ENCODE measurements around the gene BBS7.

Gene BBS7

DNA sequence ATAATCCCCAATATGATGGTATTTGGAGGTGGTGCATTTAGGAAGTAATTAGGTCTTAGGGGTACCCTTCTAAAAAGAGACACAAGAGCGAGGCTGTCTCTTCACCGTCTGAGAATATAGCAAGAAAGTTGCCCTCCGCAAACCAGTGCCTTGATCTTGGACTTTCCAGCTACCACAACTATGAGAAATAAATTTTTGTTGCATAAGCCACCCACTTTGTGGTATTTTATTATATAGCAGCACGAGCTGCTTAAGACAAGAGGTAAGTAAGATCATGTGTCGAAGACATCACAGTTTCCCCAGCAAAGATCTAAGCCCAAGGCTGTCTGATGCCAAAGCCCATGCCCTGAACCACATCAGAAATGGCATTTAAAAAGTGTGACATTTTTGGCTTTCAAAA, 78.8 kb downstream of the BBS7 start:
- DNase-seq (ENCODE audit: low spot score): no peak

DNA sequence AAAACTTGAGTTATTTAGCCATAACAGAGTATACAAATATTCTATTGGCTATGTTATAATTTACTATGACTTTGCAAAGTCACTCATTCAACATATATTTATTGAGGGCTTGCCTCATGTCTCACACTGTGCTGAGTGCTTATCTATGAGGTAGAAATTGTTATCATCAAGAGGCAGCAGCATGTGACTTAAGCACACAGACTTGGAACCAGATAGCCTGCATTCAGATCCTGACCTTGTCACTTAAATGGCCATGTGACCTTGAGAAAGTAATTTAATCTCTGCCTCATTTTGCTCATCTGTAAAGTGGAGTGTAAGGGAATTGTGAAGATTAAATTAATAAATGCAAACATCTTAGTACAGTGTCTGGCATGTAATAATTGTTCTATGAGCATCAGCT, 79.3 kb downstream of the BBS7 start:
- no peak for DNase-seq (ENCODE audit: low spot score)

DNA sequence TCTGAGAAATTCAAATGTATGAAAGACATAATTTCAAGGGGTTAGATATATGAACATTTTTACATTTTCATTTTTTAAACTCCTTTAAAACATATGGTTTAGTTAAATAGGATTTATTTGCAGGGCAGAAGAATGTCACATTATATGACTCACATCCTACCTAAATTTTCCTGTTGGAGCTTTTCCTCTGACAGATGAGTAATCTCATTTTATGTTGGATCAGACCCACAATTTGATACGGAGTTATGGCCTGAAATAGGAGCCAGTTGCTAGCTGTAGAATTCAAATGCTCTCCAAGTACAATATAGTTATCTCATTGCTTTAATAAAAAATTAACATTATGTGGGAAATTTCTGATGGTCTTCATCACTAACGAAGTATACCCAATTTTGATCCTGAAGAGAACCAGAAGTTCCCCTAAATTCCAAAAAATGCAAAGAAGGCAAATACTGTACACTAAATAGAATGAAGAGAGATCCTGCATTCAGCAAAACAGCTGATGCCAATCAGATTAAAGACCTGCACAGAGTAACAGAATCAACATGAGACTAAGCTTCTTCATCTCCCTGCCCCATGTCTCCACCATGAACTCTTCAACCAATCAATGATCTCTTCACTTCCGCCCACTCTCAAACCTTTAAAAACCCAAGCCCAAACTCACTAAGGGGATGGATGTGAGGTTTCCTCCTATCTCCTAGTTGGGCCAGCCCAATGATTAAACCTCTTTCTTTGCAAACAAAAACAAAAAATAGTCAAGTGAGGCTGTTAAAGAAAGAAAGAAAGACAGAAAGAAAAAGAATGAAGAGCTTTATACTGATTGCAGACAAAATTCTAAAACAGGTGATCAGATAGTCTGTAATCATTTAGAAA, 80.1 kb downstream of the BBS7 start:
- DNase-seq (ENCODE audit: low spot score): no peak

DNA sequence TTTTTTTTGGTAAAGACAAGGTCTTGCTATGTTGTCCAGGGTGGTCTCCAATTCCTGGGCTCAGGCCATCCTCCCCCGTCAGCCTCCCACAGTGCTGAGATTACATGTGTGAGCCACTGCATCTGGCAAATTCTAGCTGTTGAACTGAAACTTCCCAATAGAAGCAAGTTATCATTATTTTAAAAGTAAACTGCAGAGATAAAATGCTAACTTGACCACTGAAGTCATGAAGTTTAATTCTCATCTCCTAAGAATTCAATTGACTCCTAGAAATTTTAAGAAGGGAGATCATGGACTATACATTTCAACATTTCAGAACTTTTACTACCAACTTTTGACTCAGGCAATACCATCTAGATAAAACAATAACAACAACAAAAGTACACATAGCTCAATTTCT, 80.8 kb downstream of the BBS7 start:
- no peak for DNase-seq (ENCODE audit: low spot score)

DNA sequence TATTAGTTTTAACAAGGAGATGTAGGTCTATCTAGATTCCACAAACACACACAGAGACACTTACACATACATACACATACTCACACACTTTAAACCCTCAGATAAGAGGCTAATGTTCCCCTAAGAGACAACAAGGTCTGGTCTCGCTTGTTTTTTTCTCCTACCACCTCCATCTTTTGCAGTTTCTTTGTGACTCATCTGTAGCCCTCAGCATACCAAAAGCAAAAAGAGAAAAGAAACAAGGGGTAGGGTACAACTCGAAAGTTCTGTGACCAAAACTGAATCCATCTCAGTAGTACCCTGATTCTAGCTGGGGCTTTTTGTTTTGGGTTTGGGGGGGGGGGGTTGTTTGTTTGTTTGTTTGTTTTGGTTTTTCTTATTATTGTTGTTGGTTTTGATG, 81.4 kb downstream of the BBS7 start:
- DNase-seq (ENCODE audit: low spot score): no peak

DNA sequence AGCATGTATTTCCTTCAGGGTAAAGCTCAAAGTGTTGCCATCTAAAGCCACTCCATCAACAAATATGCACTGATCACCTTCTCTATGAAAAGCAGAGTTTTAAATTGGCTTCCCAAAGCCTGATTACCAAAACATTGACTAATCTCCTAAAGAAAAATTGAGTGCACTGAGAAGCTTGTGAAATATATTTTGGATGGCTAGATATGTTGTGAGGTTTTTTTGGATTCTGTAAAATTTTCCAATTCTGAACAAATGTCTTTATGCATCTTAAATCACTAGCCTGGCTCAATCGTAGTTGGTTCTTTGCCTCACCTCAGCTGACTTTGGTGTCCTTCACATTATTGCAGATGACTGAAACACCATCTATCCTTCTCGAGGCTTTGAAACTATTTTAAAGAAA, 84.1 kb downstream of the BBS7 start:
- no peak for DNase-seq (ENCODE audit: low spot score)

DNA sequence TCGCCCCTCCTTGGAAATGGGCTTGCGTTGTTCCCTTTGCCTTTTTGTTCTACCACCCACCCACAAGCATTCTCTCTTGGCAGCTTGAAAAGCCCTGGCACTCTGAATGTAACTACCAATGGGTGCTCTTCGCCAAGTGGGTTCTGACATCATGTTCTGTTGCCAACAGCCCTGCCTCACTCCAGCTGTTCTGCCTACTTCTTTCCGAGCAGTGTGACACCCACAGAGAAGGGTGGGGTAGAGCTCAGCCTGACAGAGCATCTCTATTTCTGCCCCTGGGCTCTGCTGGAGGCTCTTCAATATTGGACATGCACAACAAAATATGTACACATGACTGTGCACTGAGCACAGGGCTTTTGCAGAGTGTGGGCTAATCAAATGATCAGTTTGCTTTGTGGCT, 84.8 kb downstream of the BBS7 start:
- no peak for DNase-seq (ENCODE audit: low spot score)

DNA sequence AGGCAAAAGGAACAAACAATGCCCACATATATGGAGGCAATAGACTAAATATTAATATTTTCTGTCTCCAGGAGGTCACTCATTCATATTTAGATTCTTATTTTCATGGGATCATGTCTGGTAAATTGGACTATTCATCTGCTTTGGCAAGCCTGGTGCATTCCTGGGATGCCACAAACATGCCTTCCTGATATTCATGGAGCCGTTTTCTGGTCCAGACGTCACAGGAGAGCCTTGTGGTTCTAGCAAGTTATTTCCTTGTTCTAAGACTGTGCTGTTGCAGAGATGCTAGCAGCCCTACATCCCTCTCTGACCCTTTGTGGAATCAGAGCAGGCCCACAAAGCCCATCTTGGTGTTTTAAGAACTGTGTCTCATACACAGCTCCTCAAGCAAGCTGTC, 85.3 kb downstream of the BBS7 start:
- DNase-seq (ENCODE audit: low spot score): no peak

DNA sequence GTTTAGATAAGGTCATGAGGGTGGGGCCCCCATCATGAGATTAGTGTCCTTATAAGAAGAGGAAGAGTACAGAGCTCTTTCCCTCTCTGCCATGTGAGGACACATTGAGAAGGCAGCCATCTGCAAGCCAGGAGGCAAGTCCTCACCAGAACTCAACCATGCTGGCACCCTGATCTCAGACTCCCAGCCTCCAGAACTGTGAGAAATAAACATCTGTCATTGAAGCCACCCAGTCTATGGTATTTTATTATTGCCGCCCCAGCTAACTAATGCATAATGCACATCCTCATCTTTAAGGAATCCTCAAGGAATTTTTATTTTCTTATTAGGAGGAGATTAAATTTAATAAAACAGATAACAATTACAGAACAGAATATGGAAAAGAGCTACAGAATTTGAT, 85.9 kb downstream of the BBS7 start:
- no peak for DNase-seq (ENCODE audit: low spot score)

DNA sequence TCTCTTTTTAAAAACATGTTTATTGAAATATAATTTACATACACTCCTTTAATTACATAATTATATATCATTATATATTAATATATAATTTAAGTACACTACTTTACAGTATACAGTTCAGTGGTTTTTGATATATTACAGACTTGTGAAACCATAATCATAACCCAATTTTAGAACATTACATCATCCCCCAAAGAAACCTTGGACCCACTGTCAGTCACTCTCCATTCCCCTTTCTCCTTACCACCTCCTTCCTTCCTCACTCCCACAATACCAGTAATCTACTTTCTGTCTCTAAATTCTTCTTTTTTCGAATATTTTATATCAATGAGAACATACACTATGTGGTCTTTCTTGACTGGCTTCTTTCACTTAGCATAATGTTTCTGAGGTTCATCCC, 87.1 kb downstream of the BBS7 start:
- no peak for DNase-seq (ENCODE audit: low spot score)

DNA sequence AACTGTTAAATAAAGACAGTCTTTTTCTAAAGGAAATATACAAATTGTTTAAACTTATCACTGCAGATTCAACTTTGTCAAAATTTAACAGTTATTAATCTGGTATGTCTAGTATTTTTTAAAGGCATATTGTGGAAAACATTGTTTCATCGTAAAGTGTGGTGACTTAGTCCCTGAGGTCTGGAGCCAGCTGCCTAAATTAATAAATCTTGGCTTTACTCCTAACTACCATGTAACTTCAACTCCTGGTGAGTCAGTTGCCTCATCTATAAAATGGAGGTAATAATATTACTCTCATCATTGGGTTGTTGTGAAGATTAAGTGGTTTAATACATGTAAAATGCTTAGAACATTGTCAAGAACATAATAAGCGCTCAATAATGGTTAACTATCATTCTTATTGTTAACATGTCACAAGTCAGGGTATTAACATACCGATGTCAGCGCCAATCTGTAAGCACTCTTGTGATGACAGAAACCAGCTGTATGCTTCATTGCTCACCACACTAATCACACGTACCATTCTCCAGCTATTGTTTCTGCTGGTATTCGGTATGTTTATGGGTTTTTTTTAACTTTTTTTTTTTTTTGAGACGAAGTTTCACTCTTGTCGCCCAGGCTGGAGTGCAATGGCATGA, 91.2 kb downstream of the BBS7 start:
- DNase-seq (ENCODE audit: low spot score): no peak

DNA sequence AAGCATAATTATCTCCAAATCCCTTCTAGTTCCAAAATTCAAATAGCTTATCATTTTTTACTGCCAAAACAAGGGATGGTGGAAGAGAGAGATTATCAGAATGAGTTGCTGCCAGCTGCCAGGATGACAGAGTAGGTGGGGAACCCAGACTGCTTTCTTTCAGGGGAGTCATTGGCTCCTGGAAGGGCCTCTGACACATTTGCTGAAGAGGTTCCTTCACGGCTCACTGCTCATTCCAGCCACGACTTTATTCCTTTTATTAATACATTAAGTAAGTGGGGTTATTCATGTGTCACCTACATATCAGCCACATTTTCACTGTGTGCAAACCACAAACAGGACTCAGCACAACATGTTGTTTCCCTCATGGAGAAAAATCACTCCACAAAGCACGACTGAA, 92.6 kb downstream of the BBS7 start:
- DNase-seq (ENCODE audit: low spot score): no peak

DNA sequence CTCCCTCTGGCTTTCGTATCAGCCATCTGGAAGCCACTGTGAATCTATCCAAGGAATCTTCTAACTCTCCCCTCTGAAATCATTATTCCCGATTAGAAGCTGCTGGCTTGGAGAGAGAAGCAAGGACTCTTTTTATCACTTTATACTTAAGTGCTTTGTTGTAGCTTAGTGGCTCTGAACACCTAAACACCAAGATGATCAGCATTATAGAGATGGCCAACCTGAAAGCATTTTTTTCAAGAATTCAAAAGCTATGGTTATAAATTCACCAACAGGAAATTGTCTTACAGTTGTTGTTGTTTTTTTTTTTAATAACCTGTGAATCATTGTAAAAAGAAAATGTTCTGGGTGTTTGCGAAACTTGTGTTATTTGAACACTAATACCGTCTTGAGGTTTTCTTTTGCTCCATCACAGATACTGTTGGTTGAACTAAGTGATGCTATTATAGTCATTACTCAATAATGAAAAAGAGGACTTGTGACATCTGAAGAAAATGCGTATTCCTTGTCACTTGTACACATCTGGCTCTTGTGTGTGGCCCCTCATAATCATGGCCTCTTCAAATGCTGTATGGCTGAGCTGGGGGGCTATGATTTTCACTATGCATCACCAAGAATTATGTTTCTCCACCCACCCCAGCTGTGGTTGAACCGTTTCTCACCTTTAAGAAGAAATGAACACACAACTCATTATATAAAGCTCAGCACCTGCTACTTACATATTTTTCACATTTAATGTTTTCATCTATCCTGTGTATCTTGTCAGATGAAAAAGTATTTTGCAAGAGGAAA, 93.5 kb downstream of the BBS7 start:
- DNase-seq (ENCODE audit: low spot score): no peak

Data from HuH-7.5 (cell line).